ENCODE results near the gene NTS.

Gene NTS

GRCh38 chr12:85923767-85924331 lies 49.8 kb downstream of the NTS start:
- no peak for DNase-seq

- DNase-seq: no peak
These were observed 53.1 kb downstream of the NTS start for GRCh38 chr12:85927166-85927565.
